BLaER1 (cell line): ENCODE results near the gene FOXP1.

Experiments used
- H3K27ac ChIP-seq: shearing (Covaris generic); formaldehyde crosslinking; 2 replicates; pipeline ENCODE4 v1.8.1; 2022
- H3K27me3 ChIP-seq: shearing (Covaris generic); formaldehyde crosslinking; 2 replicates; pipeline ENCODE4 v1.8.1; 2022
- H3K36me3 ChIP-seq: shearing (Covaris generic); formaldehyde crosslinking; 2 replicates; pipeline ENCODE4 v1.8.1; 2022
- H3K4me1 ChIP-seq: shearing (Covaris generic); formaldehyde crosslinking; 2 replicates; pipeline ENCODE4 v1.8.1; 2022
- H3K4me2 ChIP-seq: shearing (Covaris generic); formaldehyde crosslinking; 2 replicates; pipeline ENCODE4 v1.8.1; 2022
- H3K4me3 ChIP-seq: shearing (Covaris generic); formaldehyde crosslinking; 2 replicates; pipeline ENCODE4 v1.8.1; 2022
- H3K9ac ChIP-seq: shearing (Covaris generic); formaldehyde crosslinking; 2 replicates; pipeline ENCODE4 v1.8.1; 2022
- H3K9me3 ChIP-seq: shearing (Covaris generic); formaldehyde crosslinking; 2 replicates; pipeline ENCODE4 v1.8.1; 2022
- H4K20me1 ChIP-seq: shearing (Covaris generic); formaldehyde crosslinking; 2 replicates; pipeline ENCODE4 v1.8.1; 2022
- Cebpa-rat ChIP-seq: shearing (Covaris generic); IDR thresholded peaks from 2 replicates; pipeline ENCODE4 v1.8.1; 2022

Gene FOXP1

DNA sequence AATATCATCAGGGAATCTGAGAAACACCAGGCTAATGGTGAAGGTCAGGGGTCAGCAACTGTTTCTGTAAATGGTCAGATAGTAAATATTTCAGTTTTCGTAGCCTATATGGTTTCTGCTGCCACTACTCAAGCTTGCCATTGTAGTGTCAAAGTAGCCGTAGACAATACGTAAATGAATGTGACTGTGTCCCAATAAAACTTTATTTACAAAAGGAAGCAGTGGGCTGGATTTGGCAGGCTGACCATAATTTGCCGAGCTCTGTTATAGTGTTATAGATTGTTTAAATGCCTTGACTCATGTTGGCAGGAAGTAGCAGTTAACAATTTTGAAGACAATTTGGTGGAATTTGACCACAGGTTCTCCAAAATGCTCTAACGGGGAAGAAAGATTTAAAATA lies 548.2 kb downstream of the FOXP1 start:
- no peak overlapping the region for H3K27ac ChIP-seq

DNA sequence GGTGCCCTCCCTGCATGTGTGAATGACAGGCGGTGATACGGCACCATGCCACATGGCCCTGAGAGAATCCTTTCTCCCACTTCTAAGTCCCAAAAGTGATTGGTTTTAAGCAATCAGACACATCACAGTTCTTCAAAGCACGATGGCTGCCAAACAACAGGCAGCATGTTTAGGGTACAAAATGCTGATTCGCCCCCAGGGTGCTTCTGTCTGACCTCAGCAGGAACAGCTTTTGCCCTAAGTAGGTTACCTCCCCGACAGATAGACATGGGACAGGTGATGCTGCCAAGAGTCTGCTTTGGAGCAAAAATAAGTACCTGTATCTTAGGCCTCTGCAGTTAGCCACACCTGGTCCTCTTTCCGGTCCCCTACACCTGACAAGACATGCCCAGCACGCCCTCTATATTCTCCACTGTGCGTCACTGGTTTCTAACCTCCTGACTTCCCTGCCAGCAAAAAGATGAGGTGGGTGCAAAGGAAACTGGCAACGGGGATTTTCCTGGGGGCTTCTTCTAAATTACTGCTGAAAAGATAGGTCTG lies 549.8 kb downstream of the FOXP1 start:
- no peak overlapping the region for H3K4me3 ChIP-seq
- H3K4me2 ChIP-seq, result no peak overlapping the region
- peaks cover 54% of the 10 kb centered on the region for H3K36me3 ChIP-seq
- no peak overlapping the region for H3K9ac ChIP-seq
- TF ChIP-seq Cebpa-rat, result no peak
- H3K9me3 ChIP-seq, result peaks cover 16% of the 10 kb centered on the region
- H3K4me1 ChIP-seq, result peaks cover 35% of the 10 kb centered on the region
- H3K27ac ChIP-seq, result no peak overlapping the region
- H4K20me1 ChIP-seq, result peaks cover 15% of the 10 kb centered on the region; the same call in 1 of the 2 replicates
- no peaks in the 10 kb centered on the region for H3K27me3 ChIP-seq

More for the DNA sequence above, 548.2 kb downstream of the FOXP1 start:
- peaks cover 35% of the 10 kb centered on the region for H3K4me1 ChIP-seq
- peaks cover 51% of the 10 kb centered on the region for H3K36me3 ChIP-seq
- peaks cover 15% of the 10 kb centered on the region; the same call in 1 of the 2 replicates for H4K20me1 ChIP-seq
- 0 out of 2 replicates have a peak, but pooled peaks cover under 1% of the 10 kb centered on the region for H3K9me3 ChIP-seq
- H3K9ac ChIP-seq, result no peak overlapping the region
- no peak overlapping the region for H3K4me3 ChIP-seq
- no peaks in the 10 kb centered on the region for H3K27me3 ChIP-seq
- H3K4me2 ChIP-seq, result no peak overlapping the region
- no peak for TF ChIP-seq Cebpa-rat

DNA sequence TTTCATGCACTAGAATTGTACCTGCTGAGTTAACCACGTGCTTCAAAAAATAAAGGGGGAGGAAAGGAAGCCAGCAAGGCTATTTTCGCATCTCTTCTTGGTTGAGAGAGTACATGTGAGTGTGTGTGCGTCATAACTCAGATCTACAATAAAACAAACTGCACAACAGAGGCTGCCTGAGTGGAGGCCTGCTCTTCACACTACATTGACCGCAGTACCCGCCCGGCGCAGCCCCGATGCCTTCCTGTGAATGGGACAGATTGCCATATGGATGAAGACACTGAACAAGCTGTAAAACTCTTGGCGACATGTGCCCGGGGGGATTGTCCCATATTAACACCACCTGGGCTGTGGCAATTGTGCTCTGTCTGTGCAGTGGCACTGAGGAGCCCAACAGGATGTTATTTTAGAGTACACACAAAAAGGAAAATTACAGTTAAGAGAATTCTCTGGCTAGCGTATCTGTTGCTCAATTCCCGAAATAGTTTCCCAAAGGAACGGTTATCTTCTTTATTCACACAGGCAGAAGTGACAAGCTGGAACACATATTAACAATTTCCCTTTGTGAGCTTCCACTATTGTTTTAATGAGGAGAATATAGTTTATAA lies 551.5 kb downstream of the FOXP1 start:
- Histone ChIP-seq H3K9me3 (peaks cover 17% of the 10 kb centered on the region), H3K27ac (no peak overlapping the region; the same call in 1 of the 2 replicates), H3K4me3 (no peak overlapping the region), H3K27me3 (no peaks in the 10 kb centered on the region), H3K9ac (no peak overlapping the region), H3K4me2 (peak overlapping the region; percentile 76), H4K20me1 (peaks cover 9% of the 10 kb centered on the region; the same call in 1 of the 2 replicates), H3K36me3 (peaks cover 44% of the 10 kb centered on the region), H3K4me1 (peaks cover 28% of the 10 kb centered on the region)
- no peak for TF ChIP-seq Cebpa-rat

DNA sequence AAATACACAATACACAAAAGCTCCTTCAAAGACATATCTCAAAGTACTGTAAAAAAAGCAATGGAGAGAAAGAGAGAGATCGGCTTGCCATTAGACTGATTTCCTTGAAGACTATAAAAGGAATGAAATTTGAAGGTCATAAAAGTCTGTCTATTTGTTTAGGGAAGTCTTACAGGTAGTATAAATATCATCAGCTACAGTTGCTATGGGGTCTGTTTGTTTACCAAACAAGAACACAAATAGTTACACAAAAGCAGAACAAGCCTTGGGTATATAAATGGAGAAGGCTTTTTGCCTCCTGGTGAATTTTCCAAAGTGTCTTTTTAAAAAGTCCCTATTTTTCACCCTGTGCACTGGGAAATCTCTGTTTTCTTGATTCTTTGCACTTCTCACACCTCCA lies 552.3 kb downstream of the FOXP1 start:
- Histone ChIP-seq H4K20me1 (peaks cover 9% of the 10 kb centered on the region; the same call in 1 of the 2 replicates), H3K9me3 (peaks cover 17% of the 10 kb centered on the region), H3K9ac (no peak overlapping the region), H3K36me3 (peaks cover 42% of the 10 kb centered on the region), H3K27ac (no peak overlapping the region), H3K27me3 (no peaks in the 10 kb centered on the region), H3K4me2 (peak overlapping the region; percentile 76; the same call in 1 of the 2 replicates), H3K4me1 (peaks cover 28% of the 10 kb centered on the region), H3K4me3 (no peak overlapping the region)
- no peak for TF ChIP-seq Cebpa-rat

DNA sequence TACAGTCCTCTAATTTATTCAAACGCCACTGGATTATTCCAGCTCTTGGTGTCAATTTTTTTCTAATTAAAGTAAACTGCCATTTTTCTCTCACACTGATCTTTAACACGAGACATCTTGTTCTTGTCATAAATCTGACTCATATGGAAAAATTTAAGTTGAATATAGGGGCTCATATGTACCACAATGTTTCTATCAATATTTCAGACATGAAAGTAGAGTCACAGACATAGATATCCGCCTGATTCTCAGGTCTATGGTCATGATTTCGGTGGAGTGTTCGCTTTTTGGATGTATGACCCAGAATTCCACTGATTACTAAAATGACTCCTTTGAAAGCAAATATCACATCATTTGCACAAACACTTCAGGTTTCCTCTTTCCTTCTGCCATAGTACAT lies 552.8 kb downstream of the FOXP1 start:
- H3K4me1 ChIP-seq, result peaks cover 28% of the 10 kb centered on the region
- H3K9me3 ChIP-seq, result peaks cover 17% of the 10 kb centered on the region
- no peak overlapping the region for H3K9ac ChIP-seq
- H3K4me3 ChIP-seq, result no peak overlapping the region
- no peak for TF ChIP-seq Cebpa-rat
- H3K36me3 ChIP-seq, result peaks cover 42% of the 10 kb centered on the region
- no peak overlapping the region for H3K27ac ChIP-seq
- H3K27me3 ChIP-seq, result no peaks in the 10 kb centered on the region
- H4K20me1 ChIP-seq, result peaks cover 9% of the 10 kb centered on the region; the same call in 1 of the 2 replicates
- no peak overlapping the region for H3K4me2 ChIP-seq

DNA sequence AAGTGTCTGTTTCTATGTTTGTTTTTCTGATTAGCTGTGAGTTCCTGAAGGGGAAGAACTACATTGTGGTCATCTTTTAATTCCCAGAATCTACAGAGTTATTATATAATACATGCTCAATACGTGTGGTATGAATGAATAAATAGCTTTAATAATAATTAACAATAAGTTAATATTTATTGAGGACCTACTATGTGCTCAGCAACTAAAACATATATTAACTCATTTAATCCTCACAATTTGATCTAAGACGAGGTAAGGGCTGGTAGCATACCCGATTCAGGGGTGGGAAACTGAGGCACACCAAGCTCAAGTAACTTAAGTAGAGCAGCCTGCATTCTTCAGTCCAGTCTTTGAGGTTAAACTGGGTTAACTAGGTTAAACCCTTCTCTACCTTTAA lies 553.8 kb downstream of the FOXP1 start:
- TF ChIP-seq Cebpa-rat, result no peak
- Histone ChIP-seq H3K36me3 (peaks cover 35% of the 10 kb centered on the region), H4K20me1 (peaks cover 9% of the 10 kb centered on the region; the same call in 1 of the 2 replicates), H3K4me1 (peaks cover 20% of the 10 kb centered on the region), H3K9me3 (peaks cover 17% of the 10 kb centered on the region), H3K27me3 (no peaks in the 10 kb centered on the region), H3K9ac (no peak overlapping the region), H3K27ac (no peak overlapping the region), H3K4me2 (no peak overlapping the region), H3K4me3 (no peak overlapping the region)

DNA sequence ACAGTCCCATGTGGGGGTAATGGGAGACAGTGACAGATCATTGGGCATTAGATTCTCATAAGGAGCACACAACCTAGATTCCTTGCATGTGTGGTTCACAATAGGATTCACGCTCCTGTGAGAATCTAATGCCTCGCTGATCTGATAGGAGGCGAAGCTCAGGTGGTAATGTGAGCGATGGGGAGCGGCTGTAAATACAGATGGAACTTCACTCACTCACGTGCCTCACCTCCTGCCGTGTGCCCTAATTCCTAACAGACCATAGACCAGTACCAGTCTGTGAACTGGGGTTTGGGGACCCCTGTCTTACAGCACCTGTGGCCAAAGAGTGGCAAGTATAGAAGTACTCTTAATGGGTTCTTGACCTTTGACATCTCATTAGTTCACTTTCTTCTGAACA lies 554.7 kb downstream of the FOXP1 start:
- Histone ChIP-seq H3K27me3 (no peaks in the 10 kb centered on the region), H3K36me3 (peaks cover 31% of the 10 kb centered on the region), H3K4me2 (no peak overlapping the region), H3K27ac (no peak overlapping the region), H3K9me3 (peaks cover 17% of the 10 kb centered on the region), H3K4me3 (no peak overlapping the region), H3K9ac (no peak overlapping the region), H3K4me1 (peaks cover 20% of the 10 kb centered on the region), H4K20me1 (peaks cover 9% of the 10 kb centered on the region; the same call in 1 of the 2 replicates)
- TF ChIP-seq Cebpa-rat, result no peak

DNA sequence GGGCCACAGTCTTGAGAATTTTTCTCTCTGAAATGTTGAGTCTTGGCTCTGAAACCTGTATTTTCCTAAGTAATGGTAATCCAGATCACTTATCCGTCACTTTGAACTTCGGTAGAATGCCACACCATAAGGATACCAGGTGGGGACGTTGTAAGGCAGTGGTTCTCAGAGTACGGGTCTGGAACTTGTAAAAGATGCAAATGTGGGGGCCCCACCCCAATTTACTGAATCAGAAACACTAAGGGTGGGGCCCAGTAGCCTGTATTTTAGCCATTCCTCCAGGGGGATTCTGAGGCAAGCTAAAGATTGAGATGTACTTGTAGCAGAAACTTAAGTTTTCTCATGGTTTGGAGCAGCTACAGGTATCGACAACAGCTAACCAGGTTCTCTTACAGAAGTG lies 555.3 kb downstream of the FOXP1 start:
- H3K4me1 ChIP-seq, result peaks cover 20% of the 10 kb centered on the region
- no peak for TF ChIP-seq Cebpa-rat
- H3K36me3 ChIP-seq, result peaks cover 32% of the 10 kb centered on the region
- peaks cover 9% of the 10 kb centered on the region; the same call in 1 of the 2 replicates for H4K20me1 ChIP-seq
- H3K4me3 ChIP-seq, result no peak overlapping the region
- no peak overlapping the region for H3K9ac ChIP-seq
- no peak overlapping the region for H3K4me2 ChIP-seq
- no peaks in the 10 kb centered on the region for H3K27me3 ChIP-seq
- H3K9me3 ChIP-seq, result peaks cover 17% of the 10 kb centered on the region
- no peak overlapping the region for H3K27ac ChIP-seq

DNA sequence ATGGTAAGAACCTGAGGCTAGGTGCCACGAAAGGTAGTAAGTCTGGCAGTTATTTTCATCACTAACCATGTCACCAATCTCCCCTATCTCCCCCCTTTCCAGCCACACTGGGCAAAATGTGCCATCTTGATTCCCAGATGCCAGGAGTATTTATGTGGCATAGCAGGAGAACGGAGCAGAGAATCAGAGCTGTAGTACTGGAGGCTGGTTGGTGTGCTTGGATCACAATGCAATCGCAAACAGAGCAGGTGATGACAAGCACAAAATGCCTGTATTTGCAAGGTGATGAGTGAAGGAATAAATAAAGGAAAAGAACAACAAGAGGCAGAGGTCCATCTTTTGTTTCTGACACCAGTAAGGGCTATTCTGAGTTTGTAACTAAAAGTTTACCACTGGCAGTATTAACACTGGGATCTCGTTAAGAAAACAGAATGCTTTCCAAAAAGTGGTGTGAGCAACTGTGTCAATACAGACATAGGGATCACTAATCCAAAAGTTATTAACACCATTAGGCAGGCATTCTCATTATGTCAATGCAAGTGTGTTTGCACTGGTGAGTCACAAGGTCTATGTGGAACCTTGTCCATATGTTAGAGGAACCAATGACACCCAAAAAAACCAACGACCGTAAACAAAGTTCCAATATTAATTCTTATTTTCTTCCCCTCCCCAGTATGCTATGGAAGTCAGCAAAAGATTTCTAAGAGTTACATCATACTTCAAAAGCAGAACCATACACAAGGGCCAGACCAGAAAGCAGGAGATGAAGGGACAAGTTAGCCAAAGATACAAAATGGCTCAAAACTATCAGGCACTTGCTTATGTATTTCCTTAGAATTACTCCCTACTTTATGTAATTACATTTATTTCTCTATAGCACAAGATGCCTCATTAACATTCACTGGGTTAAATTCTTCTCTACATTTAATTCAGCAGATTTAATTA lies 556.6 kb downstream of the FOXP1 start:
- no peak overlapping the region for H3K9ac ChIP-seq
- no peak overlapping the region for H3K4me2 ChIP-seq
- H3K27me3 ChIP-seq, result no peaks in the 10 kb centered on the region
- no peak for TF ChIP-seq Cebpa-rat
- H4K20me1 ChIP-seq, result no peaks in the 10 kb centered on the region
- no peak overlapping the region for H3K4me3 ChIP-seq
- peaks cover 17% of the 10 kb centered on the region for H3K9me3 ChIP-seq
- H3K4me1 ChIP-seq, result peaks cover 8% of the 10 kb centered on the region
- H3K36me3 ChIP-seq, result peaks cover 41% of the 10 kb centered on the region
- no peak overlapping the region for H3K27ac ChIP-seq

DNA sequence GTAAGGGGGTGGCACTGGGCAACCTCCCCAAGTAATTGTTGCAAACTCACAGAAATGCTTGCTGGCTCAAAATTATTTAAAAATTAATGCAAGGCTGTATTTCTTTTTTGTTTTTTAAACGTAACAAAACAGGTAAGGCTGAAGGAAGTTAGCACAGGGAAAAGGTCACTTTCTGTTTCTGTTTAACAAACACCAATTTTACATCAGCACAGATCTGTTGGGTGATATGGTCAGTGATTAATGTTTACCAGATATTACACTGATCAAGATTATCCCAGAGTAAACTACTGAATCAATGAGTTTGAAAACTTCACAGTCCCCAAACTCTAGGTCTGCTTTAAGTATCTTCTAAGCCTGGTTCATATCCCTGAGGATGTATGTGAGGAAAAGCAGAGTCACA lies 558.0 kb downstream of the FOXP1 start:
- Histone ChIP-seq H3K4me2 (no peak overlapping the region), H3K4me1 (no peaks in the 10 kb centered on the region; the same call in 1 of the 2 replicates), H3K27me3 (no peaks in the 10 kb centered on the region), H3K36me3 (peaks cover 41% of the 10 kb centered on the region), H3K9me3 (peaks cover 17% of the 10 kb centered on the region), H4K20me1 (no peaks in the 10 kb centered on the region), H3K27ac (no peak overlapping the region), H3K4me3 (no peak overlapping the region), H3K9ac (no peak overlapping the region)
- no peak for TF ChIP-seq Cebpa-rat
